HG03575 (cell line): ENCODE data around the gene MYO7A.
"Not testable (repeated sequence)": the region's sequence is repeated elsewhere in the genome, so short reads cannot be mapped to it uniquely, and the experiment has no call there.

Experiments used
- ATAC-seq: cut with Tn5 transposase; IDR thresholded peaks from one replicate; pipeline ENCODE4 v1.9.1; 2021; ENCODE audit not compliant: unreplicated experiment, insufficient number of reproducible peaks, low FRiP score; ENCODE audit errors: extremely low read depth

The MYO7A gene

GRCh38 chr11:77091146-77091940 lies 36.7 kb upstream of the MYO7A start:
- no peak for ATAC-seq

GRCh38 chr11:77092382-77092781 lies 35.7 kb upstream of the MYO7A start:
- ATAC-seq = no peak

- ATAC-seq = no peak
Measured at GRCh38 chr11:77093056-77093891, 34.8 kb upstream of the MYO7A start.

DNA sequence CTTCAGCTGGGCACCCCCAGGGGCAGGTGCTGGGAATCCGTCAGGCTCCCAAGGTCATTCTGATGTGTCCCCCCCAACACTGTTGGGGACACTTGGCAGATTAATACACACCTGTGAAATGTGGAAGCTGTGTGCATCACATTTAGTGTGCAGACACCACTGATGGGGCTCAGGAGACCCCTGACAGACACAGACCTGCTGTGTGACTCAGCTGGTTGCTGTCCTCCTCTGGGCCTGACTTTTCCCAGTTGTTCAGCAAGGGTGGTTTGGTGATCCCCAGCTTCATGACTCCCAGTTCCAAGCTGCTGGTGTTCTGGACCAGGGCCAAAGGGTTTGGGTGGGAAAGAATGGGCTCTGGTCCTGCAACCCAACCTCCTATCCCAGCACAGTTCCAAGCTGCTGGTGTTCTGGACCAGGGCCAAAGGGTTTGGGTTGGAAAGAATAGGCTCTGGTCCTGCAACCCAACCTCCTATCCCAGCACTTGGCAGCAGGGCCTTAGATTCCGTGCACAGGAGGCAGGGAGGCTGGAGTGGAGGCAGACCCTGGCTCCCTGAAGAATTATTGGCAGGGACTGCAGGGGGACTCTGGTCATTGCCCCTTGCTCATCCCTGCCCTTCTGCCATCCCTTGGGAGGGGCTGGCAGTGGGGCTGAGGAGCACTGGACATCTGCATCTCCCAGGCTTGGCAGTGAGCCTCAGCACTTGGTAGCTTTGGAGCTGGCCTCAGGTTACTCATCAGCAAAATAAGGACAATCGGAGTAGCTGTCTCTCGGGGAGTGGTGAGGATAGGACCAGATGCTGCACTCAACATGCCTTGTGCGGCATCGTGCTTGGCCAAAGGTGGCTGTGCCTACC lies 33.8 kb upstream of the MYO7A start:
- ATAC-seq = no peak

DNA sequence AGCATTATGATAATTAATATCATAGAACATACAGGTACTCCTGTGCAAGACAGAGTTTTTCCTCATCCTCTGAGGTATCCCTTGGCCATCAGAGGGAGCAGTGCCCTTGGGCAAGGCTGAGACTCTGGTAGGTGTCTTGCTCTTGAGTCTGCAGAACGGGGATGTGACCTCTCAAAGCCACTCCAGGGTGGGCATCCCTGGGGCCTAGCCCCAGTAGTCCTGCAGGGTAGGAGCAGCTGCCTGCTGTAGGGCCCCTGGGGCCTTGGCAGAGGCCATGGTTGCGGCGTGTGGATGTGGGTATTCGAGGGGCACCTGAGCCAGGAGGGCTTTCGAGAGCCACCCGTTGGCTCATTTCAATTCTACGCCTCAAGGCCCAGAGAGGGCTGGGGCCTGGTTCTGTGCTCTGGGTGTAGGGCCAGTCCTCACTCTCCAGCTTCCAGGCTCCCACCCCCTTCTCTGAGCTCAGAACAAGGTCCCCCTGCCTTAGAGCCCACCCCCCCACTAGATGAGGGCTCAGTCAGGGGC lies 33.1 kb upstream of the MYO7A start:
- ATAC-seq = no peak

- no peak for ATAC-seq
Measured at GRCh38 chr11:77095551-77096490, 32.2 kb upstream of the MYO7A start.

DNA sequence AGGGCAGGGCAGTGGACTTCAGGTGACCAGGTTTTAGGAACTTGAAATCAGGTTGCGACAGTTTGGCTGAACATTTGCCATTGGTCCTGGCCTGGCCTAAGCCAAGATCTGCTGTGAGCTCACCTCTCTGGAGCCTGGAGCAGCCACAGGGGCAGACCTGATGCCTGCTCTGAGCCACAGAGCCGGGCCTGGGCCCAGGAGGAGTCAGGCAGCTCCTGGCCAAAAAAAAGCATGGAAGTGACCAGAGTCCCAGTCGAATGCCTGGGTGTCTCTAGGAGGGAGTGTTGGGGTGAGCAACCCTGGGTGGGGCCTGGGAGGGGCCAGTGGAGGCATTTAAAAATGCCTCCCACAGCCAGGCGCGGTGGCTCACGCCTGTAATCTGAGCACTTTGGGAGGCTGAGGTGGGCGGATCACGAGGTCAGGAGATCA lies 31.4 kb upstream of the MYO7A start:
- ATAC-seq = no peak

DNA sequence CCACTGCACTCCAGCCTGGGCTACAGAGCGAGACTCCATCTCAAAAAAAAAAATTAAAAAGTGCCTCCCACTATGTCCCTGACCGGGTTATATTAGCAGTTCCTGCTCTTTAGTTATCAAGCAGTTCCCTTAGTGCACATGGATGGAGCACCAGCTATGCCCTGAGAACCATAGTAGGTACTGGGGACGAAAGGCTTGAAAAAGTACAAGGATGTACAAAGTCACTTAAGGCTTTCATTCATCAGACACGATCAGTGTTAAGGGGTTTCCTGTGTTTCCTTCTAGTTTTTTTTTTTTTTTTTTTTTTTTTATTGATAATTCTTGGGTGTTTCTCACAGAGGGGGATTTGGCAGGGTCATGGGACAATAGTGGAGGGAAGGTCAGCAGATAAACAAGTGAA lies 30.9 kb upstream of the MYO7A start:
- not testable (repeated sequence) for ATAC-seq

DNA sequence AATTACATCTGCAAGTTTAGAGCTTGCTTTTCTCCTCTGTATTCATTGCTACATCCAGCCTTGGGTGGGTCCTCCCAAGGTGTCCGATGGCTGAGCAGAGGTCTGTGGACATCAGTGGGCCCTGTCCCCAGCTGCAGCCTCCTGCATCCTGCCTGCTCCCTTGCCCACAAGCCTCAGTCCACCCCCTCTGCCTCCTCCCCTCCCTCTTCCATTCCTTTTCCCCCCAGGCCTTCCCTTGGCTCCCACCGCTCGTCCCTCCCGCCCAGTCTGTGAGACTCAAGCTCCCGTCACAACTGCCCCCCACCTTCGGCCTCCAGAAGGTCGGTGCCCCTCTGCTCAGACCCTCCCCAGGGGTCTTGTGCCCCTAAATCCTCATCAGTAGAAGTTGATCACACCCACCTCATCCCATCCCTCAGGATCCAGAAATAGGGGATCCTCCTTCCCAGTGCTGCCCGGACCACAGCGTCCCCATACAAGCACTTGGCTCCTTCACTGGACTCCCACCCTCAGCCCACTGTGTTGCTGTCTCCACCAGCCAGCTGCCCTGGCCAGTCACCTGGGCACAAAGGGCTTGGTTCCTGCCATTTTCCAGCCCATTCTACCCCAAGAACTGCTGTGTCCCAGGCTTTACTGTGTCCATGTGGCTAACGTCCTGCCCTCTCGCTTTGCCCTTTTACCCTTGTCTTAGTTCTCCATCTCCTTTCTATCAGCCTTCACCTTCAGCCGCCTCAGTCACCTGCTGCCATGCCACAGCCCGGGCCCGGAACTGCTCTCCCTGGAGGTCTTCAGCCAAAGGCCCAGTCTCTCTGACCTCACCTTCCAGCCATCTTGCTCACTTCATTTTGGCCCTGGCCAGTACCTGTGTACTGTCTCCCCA lies 27.6 kb upstream of the MYO7A start:
- ATAC-seq = no peak

GRCh38 chr11:77101043-77101537 lies 27.0 kb upstream of the MYO7A start:
- no peak for ATAC-seq

GRCh38 chr11:77102246-77103210 lies 25.5 kb upstream of the MYO7A start, which contains the start of gene OMP:
Gene OMP (plus strand): TSS chr11:77102840. CDS start chr11:77102840, 0 bp downstream.
- ATAC-seq = no peak

DNA sequence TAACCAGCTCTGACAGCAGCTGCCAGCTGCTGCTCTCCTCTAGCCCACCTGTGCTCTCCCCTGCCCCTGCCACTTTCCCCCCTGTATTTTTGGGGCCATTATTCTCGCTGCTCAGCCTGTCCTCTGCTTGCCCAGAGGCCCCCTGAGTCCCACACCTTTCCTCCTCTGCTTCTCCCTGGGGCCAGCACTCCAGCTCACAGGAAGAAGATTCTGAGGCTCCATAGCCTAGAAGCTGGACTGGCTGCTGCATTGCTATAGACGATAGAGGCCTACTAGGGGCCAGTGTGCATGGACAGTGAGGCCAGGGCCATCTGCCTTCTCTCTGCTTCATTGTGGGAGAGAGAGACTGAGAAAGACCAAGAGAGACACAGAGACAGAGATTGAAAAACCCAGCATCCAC lies 24.7 kb upstream of the MYO7A start:
- no peak for ATAC-seq

- ATAC-seq = no peak
Measured at GRCh38 chr11:77104727-77105126, 23.3 kb upstream of the MYO7A start.

GRCh38 chr11:77106321-77106720 lies 21.7 kb upstream of the MYO7A start:
- no peak for ATAC-seq

- ATAC-seq = no peak
Measured at GRCh38 chr11:77106759-77107158, 21.3 kb upstream of the MYO7A start.

DNA sequence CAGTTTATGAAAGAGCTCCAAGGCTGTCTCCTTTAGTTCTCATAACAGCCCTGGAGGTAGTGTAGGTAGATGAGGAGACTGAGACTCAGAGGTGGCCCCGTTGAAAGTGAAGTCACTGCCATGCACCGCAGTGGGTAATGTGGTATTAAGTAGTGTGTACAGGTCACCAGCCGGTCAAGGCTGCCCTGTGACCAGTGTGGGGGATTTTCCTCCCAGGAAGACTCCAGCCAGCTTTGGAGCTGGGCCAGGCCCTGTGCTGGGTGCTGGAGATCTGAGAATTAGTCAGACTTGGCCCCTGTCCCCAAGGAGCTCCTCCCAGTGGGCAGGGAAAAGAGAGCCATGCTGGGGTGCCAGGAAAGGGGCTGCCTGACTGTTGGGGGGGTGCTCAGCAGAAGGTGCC lies 20.1 kb upstream of the MYO7A start:
- ATAC-seq = no peak
